GM18511 (cell line): Measurements from ENCODE around the gene FGF1.

Experiments used
- ATAC-seq: cut with Tn5 transposase; IDR thresholded peaks from one replicate; pipeline ENCODE4 v1.9.1; 2021; ENCODE audit warnings: mild to moderate bottlenecking, moderate library complexity; ENCODE audit not compliant: unreplicated experiment

Gene FGF1

GRCh38 chr5:142615948-142616347 is 69.9 kb downstream of the FGF1 start:
- no peak for ATAC-seq

DNA sequence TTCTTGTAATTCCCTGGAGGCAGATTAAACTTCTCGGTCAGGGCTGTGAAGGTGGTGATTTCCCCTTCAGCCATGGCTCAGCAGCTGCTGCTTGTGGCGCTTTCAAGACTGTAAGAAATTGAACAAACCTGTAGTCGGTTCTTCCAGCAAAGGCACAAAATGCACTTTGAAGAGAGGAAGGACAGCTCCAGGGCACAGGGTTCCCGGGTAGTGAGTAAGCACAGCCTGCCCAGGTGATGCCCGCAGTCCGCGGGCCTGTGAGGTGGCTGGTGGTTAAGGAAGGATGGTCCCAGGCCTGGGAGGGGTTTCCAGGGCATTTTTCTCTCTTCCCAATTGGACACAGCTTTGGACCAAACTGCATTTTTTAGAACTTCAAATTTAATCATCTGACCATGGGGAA is 71.8 kb downstream of the FGF1 start:
- ATAC-seq: no peak

DNA sequence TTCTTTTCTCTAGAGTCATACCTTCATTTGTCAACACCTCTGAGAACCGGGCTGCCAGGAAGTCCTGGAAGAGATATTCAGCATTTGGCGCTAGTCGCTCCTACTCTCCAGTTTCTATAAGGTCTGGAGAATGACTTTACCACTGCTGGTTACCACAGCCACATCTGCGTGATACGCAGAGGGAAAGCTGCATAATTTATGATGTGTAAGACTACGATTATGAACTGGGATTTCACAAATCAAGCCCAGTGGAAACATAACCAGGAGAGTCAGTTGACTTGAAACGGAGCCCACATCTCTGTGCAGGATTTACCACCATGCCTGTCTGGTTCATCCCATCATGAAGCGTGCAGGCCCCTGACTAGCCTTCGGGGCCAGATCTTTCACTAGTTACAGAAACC is 72.6 kb downstream of the FGF1 start:
- ATAC-seq: no peak

GRCh38 chr5:142612494-142613270 is 73.2 kb downstream of the FGF1 start:
- no peak for ATAC-seq

GRCh38 chr5:142611154-142611553 is 74.7 kb downstream of the FGF1 start:
- peak; percentile 89 for ATAC-seq

GRCh38 chr5:142610176-142611001 is 75.5 kb downstream of the FGF1 start:
- no peak for ATAC-seq

DNA sequence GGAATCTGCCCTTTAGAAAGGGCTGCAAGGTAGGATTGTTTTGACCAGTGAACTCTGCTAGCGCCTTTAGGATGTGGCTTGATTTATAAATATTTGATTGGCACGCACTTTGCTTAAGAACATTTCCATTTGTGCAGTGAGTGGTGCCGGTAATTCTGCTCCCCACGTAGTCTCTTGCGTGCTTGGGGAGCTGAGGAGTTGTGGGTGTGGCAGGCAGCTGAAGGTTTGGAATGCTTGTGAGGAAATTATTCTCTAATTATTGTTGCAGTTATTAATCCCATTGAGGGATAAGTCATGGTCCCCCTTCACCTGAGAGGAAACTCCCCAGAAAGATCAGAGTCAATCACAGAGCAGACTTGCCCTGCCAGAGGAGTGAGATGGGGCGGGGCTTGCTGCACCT is 76.7 kb downstream of the FGF1 start:
- no peak for ATAC-seq

- ATAC-seq: no peak
These were observed 77.8 kb downstream of the FGF1 start for GRCh38 chr5:142608081-142608480.

GRCh38 chr5:142605611-142606010 is 80.3 kb downstream of the FGF1 start:
- no peak for ATAC-seq

- no peak for ATAC-seq
These were observed 83.1 kb downstream of the FGF1 start for GRCh38 chr5:142602720-142603245.

DNA sequence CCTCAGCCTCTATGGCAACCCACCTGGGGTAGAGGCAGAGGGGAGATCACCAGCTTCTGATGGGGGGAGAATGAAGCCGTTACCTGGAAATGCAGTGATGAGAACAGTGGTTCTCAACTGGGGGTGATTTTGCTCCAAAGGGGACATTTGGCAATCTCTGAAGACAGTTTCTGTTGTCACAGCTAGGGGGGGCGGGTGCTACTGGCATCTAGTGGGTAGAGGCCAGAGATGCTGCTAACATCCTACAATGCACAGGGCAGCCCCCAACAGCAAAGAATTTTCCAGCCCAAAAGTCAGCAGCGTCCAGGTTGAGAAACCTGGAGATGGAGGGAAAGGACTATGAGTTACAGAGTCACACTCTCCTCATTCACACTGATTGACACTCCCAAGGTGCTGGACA is 84.5 kb downstream of the FGF1 start:
- ATAC-seq: no peak

- ATAC-seq: no peak
These were observed 85.1 kb downstream of the FGF1 start for GRCh38 chr5:142600611-142601358.

GRCh38 chr5:142600092-142600491 is 85.8 kb downstream of the FGF1 start:
- ATAC-seq: no peak

DNA sequence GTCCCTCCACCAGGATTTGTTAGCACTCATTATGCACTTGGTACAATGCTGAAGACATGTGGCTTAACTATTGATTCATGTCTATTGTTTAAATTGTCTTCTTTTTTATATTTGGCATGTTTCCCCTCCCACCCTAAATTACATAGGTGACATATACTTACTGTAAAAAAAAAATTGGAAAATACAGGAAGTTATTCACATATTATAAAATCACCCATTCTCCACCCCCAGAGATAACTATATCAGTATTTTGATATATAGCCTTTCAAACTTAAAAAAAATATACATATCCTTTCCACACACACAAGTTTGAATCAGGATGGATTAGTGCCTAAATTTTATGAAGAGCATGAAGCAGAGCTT is 87.6 kb downstream of the FGF1 start:
- ATAC-seq: no peak

DNA sequence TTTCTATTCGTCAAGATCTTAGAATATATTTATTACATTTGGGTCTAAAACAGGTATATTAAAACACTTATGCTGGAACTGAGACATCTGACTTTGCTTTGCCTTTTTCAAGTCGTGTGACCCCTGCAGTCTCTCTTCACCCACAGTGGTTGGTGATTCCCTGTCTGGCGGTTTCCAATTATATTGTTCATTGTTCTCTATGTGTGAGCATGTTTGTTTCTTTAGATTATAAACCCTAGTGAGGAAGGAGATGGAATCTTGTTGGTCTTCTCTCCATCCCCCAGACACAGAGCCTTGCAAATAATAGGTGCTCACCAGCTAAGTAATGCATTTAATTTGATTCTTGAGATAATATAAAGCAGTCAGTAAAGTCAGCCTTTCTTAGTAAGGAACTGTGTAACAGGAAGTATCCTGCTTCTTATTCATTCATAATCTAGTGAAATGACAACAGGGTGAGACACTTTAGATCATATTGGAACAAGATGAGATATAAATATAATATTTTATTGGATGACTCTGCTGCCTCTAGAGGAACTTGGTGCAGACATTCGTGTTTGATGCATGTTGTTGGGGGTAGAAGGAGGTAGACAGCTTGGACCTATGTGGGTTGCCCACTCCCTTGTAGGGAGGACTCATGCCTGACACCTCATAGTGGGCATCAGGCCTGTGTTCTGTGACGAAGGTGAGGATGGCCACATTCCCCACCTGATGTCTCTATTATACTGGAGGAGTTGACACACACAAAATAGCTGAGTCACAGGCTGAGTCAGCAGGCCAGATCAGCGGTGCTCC is 88.1 kb downstream of the FGF1 start:
- no peak for ATAC-seq

- no peak for ATAC-seq
These were observed 88.9 kb downstream of the FGF1 start for GRCh38 chr5:142597025-142597424.

DNA sequence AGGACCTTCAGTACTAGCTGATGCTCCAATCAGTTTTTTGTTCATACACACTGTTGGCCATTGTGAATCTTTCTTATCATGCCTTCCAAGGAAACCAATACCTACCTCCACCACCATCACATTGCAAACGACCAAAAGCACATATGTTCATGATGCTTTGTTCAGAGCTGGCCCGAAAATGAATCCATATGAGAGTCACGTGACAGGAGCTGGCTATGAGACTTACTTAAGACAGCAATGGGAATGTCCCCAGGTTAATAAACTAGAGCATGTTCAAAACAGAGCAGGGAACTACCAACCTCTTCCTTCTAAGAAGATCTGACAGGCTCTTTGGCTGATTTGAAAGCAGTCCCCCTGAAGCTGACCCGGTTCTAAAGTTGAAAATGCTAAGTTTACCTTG is 93.5 kb downstream of the FGF1 start:
- no peak for ATAC-seq

DNA sequence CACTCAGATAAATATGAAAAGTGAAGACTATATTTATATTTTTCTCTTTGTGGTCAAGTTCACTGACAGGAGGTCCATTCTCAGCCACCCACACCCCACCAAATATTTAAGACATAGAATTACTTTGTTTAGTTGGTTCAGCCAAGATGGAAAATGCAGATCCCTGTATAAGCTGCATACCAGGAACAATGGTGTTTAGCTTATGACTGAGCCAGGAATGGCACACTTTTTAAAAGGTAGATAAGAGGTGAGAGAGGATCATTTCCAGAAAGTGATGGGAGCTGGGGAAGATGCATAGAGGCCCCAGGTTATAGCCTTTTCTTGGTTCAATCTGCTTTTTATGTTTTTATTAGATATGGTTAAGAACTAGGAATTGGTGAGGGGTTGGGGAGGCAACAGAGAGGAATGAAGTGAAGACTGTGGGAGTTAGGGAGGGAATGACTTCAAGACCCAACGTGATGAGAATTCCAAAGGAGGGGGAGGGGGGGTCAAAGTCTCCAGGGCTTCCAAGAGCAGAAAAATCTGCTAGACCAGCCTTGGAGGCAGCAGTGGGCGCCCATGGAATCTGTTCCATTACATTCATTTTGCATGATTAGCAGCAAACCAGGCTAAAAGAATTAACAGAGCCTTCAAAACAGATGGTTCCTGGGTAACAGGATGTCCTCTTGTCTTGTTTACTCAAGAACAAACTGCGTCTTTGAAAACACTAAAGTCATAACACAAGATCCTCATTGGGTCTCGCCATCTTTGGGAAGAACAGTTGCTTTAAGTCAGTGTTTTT is 95.2 kb downstream of the FGF1 start:
- ATAC-seq: no peak

GRCh38 chr5:142589720-142590119 is 96.2 kb downstream of the FGF1 start:
- no peak for ATAC-seq
